A549 (cell line): ENCODE data around the gene GYG2. TPM values are rescaled to one million over a fixed set of nuclear protein-coding genes. Genes with fewer than 3 reads are reported as not detected.
"Not testable (repeated sequence)": the region's sequence is repeated elsewhere in the genome, so short reads cannot be mapped to it uniquely, and the experiment has no call there.

ENCODE experiments used
- ATAC-seq, 2 experiments: fragments of 200-7000 bp in 1 of 2; fragments of >200 bp in 1 of 2; cut with Nextera tagmentation in 1 of 2; cut with Tn5 transposase in 1 of 2; 3 replicates each; pipeline versions ENCODE4 v1.8.0 to v1.9.1; 2018 to 2020; ENCODE audit warnings: mild to moderate bottlenecking in 1 of 2, moderate library complexity in 1 of 2
- CTCF ChIA-PET: fragments of 300-600 bp; sonication (Branson Sonifier 250); formaldehyde crosslinking; extraction: SDS; loops from one replicate; lab custom pipeline; 2021; ENCODE audit warnings: antibody characterized with exemption, inconsistent platforms; lab: Yijun Ruan, JAX
- POLR2A ChIA-PET: fragments of 350-600 bp; formaldehyde crosslinking; extraction: SDS; loops from one replicate; lab custom pipeline; 2021; ENCODE audit warnings: antibody characterized with exemption, inconsistent platforms; lab: Yijun Ruan, JAX
- DNase-seq, 2 experiments: peaks; one replicate each; pipeline versions ENCODE4 v3.0.0 to v3.0.0-alpha.2; 2011 to 2016; ENCODE audit warnings: low read depth in 1 of 2, low spot score in 1 of 2
- FAIRE-seq: peaks from 2 replicates; lab custom pipeline; 2011; peaks lifted over from hg19 to GRCh38; lab: Jason Lieb, UNC
- H3K27ac ChIP-seq, 2 experiments: fragments of >200 bp; sonication (Bioruptor Twin); formaldehyde crosslinking; 3 replicates each; pipeline ENCODE4 v1.5.1; 2016 to 2017
- H3K4me1 ChIP-seq: fragments of >200 bp; sonication (Bioruptor Twin); formaldehyde crosslinking; 3 replicates; pipeline ENCODE4 v1.6.1; 2016
- H3K4me2 ChIP-seq: fragments of >200 bp; sonication (Bioruptor Twin); formaldehyde crosslinking; 3 replicates; pipeline ENCODE4 v1.6.1; 2016
- H3K4me3 ChIP-seq: fragments of >200 bp; sonication (Bioruptor Twin); formaldehyde crosslinking; 3 replicates; pipeline ENCODE4 v1.5.1; 2016
- H3K9me3 ChIP-seq: fragments of >200 bp; sonication (Bioruptor Twin); formaldehyde crosslinking; 3 replicates; pipeline ENCODE4 v1.6.1; 2016
- CHD2 ChIP-seq: fragments of 150-350 bp; IDR thresholded peaks from 2 replicates; pipeline ENCODE4 v1.6.1; 2014; ENCODE audit warnings: low read length; ENCODE audit not compliant: partially characterized antibody
- CTCF ChIP-seq: fragments of >200 bp; sonication (Bioruptor Twin); formaldehyde crosslinking; IDR thresholded peaks from 3 replicates; pipeline ENCODE4 v1.5.1; 2016
- ELK1 ChIP-seq: fragments of 150-350 bp; IDR thresholded peaks from 2 replicates; pipeline ENCODE4 v1.6.1; 2014; ENCODE audit warnings: low read depth, mild to moderate bottlenecking, low read length
- EP300 ChIP-seq, 2 experiments: fragments of >200 bp; sonication (Bioruptor Twin); formaldehyde crosslinking; IDR thresholded peaks; 2 replicates in 1 of 2; 3 replicates in 1 of 2; pipeline ENCODE4 v1.6.1; 2016 to 2017
- ESRRA ChIP-seq: fragments of 150-350 bp; IDR thresholded peaks from 2 replicates; pipeline ENCODE4 v1.6.1; 2014; ENCODE audit warnings: mild to moderate bottlenecking, low read length, borderline replicate concordance
- FOSB ChIP-seq: fragments of 250-450 bp; sonication (Bioruptor Pico); IDR thresholded peaks from 2 replicates; pipeline ENCODE4 v1.5.0; 2020; ENCODE audit warnings: mild to moderate bottlenecking, moderate library complexity
- FOSL2 ChIP-seq, 2 experiments: fragments of 450-650 bp in 1 of 2; fragments of >200 bp in 1 of 2; sonication (Bioruptor Twin) in 1 of 2; formaldehyde crosslinking; IDR thresholded peaks; 2 replicates each; pipeline versions ENCODE4 v1.5.0 to v1.6.1; 2016 to 2020; ENCODE audit warnings: mild to moderate bottlenecking in 1 of 2, moderate library complexity in 1 of 2
- GATA3 ChIP-seq: IDR thresholded peaks from 2 replicates; pipeline ENCODE4 v1.6.1; 2012; ENCODE audit warnings: borderline replicate concordance
- HOXA7 ChIP-seq: fragments of 250-450 bp; sonication (Bioruptor Pico); IDR thresholded peaks from 2 replicates; pipeline ENCODE4 v1.5.0; 2020; ENCODE audit warnings: mild to moderate bottlenecking, moderate library complexity
- HOXB5 ChIP-seq: fragments of 250-450 bp; sonication (Bioruptor Pico); IDR thresholded peaks from 2 replicates; pipeline ENCODE4 v1.5.0; 2020; ENCODE audit warnings: mild to moderate bottlenecking, moderate library complexity
- KDM1A ChIP-seq: fragments of 200-600 bp; sonication (generic); IDR thresholded peaks from 2 replicates; pipeline ENCODE4 v1.6.1; 2016; ENCODE audit warnings: low read depth, mild to moderate bottlenecking
- KDM5A ChIP-seq: fragments of 200-600 bp; sonication (generic); IDR thresholded peaks from 2 replicates; pipeline ENCODE4 v1.6.1; 2016; ENCODE audit warnings: antibody characterized with exemption, mild to moderate bottlenecking
- MAFK ChIP-seq: fragments of 450-650 bp; IDR thresholded peaks from 2 replicates; pipeline ENCODE4 v1.6.1; 2014; ENCODE audit not compliant: partially characterized antibody
- MAZ ChIP-seq: fragments of 150-350 bp; IDR thresholded peaks from 2 replicates; pipeline ENCODE4 v1.6.1; 2014; ENCODE audit warnings: antibody characterized with exemption, low read depth, low read length, borderline replicate concordance
- PBX3 ChIP-seq: IDR thresholded peaks from 2 replicates; pipeline ENCODE4 v1.6.1; 2012
- RARB ChIP-seq: fragments of 250-450 bp; sonication (Bioruptor Pico); IDR thresholded peaks from 2 replicates; pipeline ENCODE4 v1.8.0; 2021; ENCODE audit warnings: mild to moderate bottlenecking, moderate library complexity
- RFX5 ChIP-seq: fragments of 450-650 bp; IDR thresholded peaks from 2 replicates; pipeline ENCODE4 v1.7.1; 2014; ENCODE audit warnings: antibody characterized with exemption, mild to moderate bottlenecking, moderate library complexity
- SREBF2 ChIP-seq: fragments of 450-650 bp; IDR thresholded peaks from 2 replicates; pipeline ENCODE4 v1.6.1; 2014; ENCODE audit warnings: mild to moderate bottlenecking, moderate library complexity
- ZNF302 ChIP-seq: fragments of 250-450 bp; sonication (Bioruptor Pico); IDR thresholded peaks from 2 replicates; pipeline ENCODE4 v1.9.0; 2021; ENCODE audit warnings: inconsistent platforms, mild to moderate bottlenecking, moderate library complexity
- WGBS: methylation state at CpG from one replicate; pipeline ENCODE4 v1.1.6; 2017; ENCODE audit errors: missing lambda C conversion rate; 5-methylcytosine and 5-hydroxymethylcytosine counted together
- polyA plus RNA-seq, 4 experiments: library from polyadenylated mRNA; depleted of rRNA in 3 of 4; stranded (reverse); fragments of >200 nt; fragmentation: RNase III in 1 of 4; extraction: RNeasy Plus Mini Kit Qiagen cat#74134 plus additional on column Dnase treatment in 1 of 4; gene quantifications; 2 replicates in 3 of 4; 3 replicates in 1 of 4; pipeline ENCODE4 v1.2.3, GENCODE V29; 2011 to 2017
- TF ChIP-seq, protein P1 (sequence below): IDR thresholded peaks from 2 replicates; pipeline ENCODE4 v1.6.1; 2012
- TF ChIP-seq, protein P2 (sequence below): IDR thresholded peaks from 2 replicates; pipeline ENCODE4 v1.6.1; 2012; ENCODE audit warnings: low read depth, borderline replicate concordance
- TF ChIP-seq, protein P3 (sequence below): fragments of >200 bp; sonication (Bioruptor Twin); formaldehyde crosslinking; IDR thresholded peaks from 3 replicates; pipeline ENCODE4 v1.6.1; 2016

GYG2 gene
- polyA plus RNA-seq, 2 of the 4 experiments (the other 2 are of a cell fraction): 12.7 to 14.3 TPM

- WGBS: 53% methylated on average over 7 of the region's 7 CpGs
- ChIA-PET POLR2A (no interaction called here), CTCF (no interaction called here)
- TF ChIP-seq CTCF (no peak), FOSB (CRISPR knock-in tag) (no peak), KDM5A (no peak), HOXA7 (CRISPR knock-in tag) (no peak), ELK1 (no peak), RFX5 (no peak), SREBF2 (no peak), PBX3 (no peak), CHD2 (no peak), ZNF302 (CRISPR knock-in tag) (no peak), MAZ (no peak), KDM1A (no peak), MAFK (no peak), EP300 (IDR thresholded peaks at IDR 0.05) (no peak), RARB (CRISPR knock-in tag) (no peak)
- TF ChIP-seq, protein P1, sequence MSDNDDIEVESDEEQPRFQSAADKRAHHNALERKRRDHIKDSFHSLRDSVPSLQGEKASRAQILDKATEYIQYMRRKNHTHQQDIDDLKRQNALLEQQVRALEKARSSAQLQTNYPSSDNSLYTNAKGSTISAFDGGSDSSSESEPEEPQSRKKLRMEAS: no peak
- TF ChIP-seq, protein P2, sequence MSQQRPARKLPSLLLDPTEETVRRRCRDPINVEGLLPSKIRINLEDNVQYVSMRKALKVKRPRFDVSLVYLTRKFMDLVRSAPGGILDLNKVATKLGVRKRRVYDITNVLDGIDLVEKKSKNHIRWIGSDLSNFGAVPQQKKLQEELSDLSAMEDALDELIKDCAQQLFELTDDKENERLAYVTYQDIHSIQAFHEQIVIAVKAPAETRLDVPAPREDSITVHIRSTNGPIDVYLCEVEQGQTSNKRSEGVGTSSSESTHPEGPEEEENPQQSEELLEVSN: no peak
- TF ChIP-seq, protein P3, sequence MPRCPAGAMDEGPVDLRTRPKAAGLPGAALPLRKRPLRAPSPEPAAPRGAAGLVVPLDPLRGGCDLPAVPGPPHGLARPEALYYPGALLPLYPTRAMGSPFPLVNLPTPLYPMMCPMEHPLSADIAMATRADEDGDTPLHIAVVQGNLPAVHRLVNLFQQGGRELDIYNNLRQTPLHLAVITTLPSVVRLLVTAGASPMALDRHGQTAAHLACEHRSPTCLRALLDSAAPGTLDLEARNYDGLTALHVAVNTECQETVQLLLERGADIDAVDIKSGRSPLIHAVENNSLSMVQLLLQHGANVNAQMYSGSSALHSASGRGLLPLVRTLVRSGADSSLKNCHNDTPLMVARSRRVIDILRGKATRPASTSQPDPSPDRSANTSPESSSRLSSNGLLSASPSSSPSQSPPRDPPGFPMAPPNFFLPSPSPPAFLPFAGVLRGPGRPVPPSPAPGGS: no peak
- no peak overlapping the region for H3K4me2 ChIP-seq
- FAIRE-seq (no peak), DNase-seq (no peak), ATAC-seq (no peak)
- no peaks in the 10 kb centered on the region for H3K9me3 ChIP-seq
- no peaks in the 10 kb centered on the region for H3K4me1 ChIP-seq
- H3K27ac ChIP-seq: no peak overlapping the region
- no peak overlapping the region for H3K4me3 ChIP-seq
Measured at GRCh38 chrX:2793752-2794151, 35.0 kb upstream of the GYG2 start.

DNA sequence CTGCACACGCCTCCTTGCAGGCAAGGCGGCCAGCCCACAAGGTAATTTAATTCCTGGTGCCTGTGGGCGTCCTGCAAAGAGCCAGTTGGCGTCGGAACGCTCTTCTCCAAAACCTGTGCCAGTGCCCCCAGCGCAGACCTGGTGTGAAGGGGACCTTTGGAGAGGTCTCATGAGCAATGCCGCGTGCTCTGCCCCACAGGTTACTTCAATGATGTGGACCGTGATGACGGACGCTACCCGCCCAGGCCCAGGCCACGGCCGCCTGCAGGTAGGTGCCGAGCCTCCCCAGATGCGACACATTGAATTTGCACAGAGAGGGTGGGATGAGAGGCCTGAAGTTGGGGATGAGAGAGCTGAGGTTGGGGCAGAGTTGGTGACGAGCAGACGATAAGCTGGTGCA, 34.4 kb upstream of the GYG2 start:
- WGBS: 80% methylated on average over 3 of the region's 19 CpGs
- no peaks in the 10 kb centered on the region for H3K9me3 ChIP-seq
- no peak overlapping the region for H3K4me3 ChIP-seq
- no peak for FAIRE-seq
- no peaks in the 10 kb centered on the region for H3K4me1 ChIP-seq
- no peak for TF ChIP-seq ZNF302 (CRISPR knock-in tag)
- TF ChIP-seq FOSL2 (IDR thresholded peaks at IDR 0.05): no peak
- no peak for TF ChIP-seq FOSL2 (CRISPR knock-in tag; IDR thresholded peaks at IDR 0.05)
- TF ChIP-seq MAFK: no peak
- no peak for TF ChIP-seq ESRRA
- no peak for TF ChIP-seq GATA3
- no peak for TF ChIP-seq HOXB5 (CRISPR knock-in tag)
- H3K4me2 ChIP-seq: no peak overlapping the region
- CTCF ChIA-PET: no interaction called here
- POLR2A ChIA-PET: no interaction called here
- no peak for ATAC-seq
- no peak for DNase-seq
- H3K27ac ChIP-seq: no peak overlapping the region

GRCh38 chrX:2796808-2797207, 31.9 kb upstream of the GYG2 start:
- H3K4me1 ChIP-seq, H3K9me3 ChIP-seq, H3K27ac ChIP-seq, H3K4me2 ChIP-seq, POLR2A ChIA-PET, DNase-seq, ATAC-seq, CTCF ChIA-PET, H3K4me3 ChIP-seq: not testable (repeated sequence)
- 77% methylated on average over 14 of the region's 15 CpGs for WGBS
- FAIRE-seq: peak; percentile 98
